NCI-H345 treated with DMSO at 0.1 percent for 48 hours (cell line): ENCODE results near the gene SNRNP27.
A peak's percentile ranks its signal among the peaks of the same experiment; 100 is the strongest.
"Not testable (repeated sequence)": the region's sequence is repeated elsewhere in the genome, so short reads cannot be mapped to it uniquely, and the experiment has no call there.

Experiments used
- DNase-seq: peaks from one replicate; lab custom pipeline; 2025; ENCODE audit not compliant: unreplicated experiment; lab: John Stamatoyannopoulos, UW

SNRNP27 gene

GRCh38 chr2:69893684-69894551, at the start of gene SNRNP27:
Gene SNRNP27 (plus strand): TSS chr2:69893956. CDS start chr2:69893985, 29 bp downstream.
- DNase-seq, result peak; percentile 58

DNA sequence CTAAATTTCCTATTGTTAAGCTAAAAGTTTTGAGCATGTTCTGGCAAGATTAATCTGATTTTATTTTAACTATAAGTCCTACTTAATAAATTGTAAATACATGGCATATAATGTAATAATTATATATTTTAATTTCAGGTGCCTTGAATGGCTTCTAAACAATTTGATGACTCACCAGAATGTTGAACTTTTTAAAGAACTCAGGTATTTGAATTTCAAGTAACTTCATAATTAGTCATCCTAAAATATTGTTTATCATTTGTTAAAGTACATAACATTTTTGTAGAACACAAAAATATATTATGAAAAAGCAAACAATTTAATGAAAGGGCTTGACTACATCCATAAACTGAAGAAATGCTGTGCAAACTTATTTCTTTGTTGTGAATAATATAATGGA, 49.8 kb upstream of the SNRNP27 start:
- DNase-seq, result no peak

GRCh38 chr2:69844560-69844959, 49.2 kb upstream of the SNRNP27 start:
- DNase-seq, result no peak

- DNase-seq, result no peak
These were observed 47.3 kb upstream of the SNRNP27 start for GRCh38 chr2:69846182-69847067.

- DNase-seq, result no peak
These were observed 46.5 kb upstream of the SNRNP27 start for GRCh38 chr2:69847068-69847828.

GRCh38 chr2:69848186-69848790, 45.5 kb upstream of the SNRNP27 start:
- no peak for DNase-seq

DNA sequence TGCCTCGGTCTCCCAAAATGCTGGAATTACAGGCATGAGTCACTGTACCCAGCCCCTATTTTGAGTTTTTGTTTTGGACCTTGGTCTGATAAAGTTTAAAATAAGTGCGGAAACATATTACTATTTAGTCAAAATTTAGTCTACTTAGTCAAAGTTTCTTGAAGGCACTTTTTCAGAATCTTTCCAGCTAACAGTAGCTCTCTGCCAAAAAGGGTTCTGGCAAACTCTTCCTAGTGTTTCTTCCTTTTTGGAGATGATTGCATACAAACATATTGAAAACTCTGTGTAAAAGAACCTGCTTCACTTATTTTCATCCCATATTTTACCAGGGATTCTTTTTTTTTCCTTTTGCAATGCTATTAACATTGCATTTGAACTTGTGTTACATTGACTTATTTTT, 35.5 kb upstream of the SNRNP27 start:
- DNase-seq, result no peak

DNA sequence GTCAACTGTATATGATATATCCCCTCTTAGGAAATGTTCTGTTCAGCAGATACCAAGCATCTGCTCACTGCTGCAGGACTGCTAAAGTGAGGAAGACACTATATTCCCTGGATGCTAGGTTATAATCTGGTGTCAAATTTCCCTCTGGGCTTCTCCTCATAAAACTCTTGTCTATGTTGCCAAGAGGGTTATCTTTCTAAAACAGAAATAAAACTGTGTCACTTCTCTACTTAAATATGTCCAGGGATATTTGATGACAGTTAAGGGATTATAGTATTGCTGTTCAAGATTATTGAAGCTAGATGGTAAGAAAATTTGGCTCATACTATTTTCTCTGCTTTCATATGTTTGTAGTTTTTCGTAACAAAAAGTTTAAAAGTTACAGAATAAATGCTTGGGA, 30.5 kb upstream of the SNRNP27 start:
- no peak for DNase-seq

- DNase-seq, result no peak
These were observed 5.3 kb upstream of the SNRNP27 start for GRCh38 chr2:69888451-69888850.

DNA sequence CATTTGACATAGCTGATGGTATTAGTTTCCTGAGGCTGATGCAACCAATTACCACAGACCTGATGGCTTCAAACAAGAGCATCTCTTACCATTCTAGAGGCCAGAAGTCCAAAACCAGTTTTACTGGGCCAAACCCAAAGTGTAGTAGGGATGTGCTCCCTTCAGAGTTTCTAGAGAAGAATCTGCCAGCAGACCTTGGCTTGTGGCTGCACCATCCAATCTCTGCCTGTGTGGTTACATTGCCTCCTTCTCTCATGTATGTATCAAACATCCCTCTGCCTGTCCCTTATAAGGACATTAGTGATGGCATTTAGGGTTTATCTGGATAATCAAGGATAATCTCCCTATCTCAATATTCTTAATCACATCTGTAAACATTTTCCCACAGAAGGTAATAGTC, 4.5 kb upstream of the SNRNP27 start:
- DNase-seq, result no peak

DNA sequence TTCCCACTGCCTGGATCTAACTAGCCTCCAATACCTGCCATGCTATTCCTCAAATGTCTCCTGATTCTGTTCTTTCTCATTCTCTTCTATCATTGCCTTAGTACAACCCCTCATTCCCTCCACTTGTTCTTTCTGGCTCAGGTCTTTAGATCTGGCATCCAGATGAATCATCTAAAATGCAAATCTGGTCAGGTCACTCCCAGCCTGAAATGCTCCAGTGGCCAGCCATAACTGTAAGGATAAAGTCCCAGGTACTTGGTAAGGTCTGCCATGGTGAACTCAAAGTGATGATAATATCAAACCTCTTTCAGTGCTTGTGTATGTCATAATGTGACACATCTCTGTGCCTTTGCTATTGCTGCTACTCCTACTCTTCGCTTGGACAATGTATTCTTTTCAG, 2.9 kb upstream of the SNRNP27 start:
- no peak for DNase-seq

DNA sequence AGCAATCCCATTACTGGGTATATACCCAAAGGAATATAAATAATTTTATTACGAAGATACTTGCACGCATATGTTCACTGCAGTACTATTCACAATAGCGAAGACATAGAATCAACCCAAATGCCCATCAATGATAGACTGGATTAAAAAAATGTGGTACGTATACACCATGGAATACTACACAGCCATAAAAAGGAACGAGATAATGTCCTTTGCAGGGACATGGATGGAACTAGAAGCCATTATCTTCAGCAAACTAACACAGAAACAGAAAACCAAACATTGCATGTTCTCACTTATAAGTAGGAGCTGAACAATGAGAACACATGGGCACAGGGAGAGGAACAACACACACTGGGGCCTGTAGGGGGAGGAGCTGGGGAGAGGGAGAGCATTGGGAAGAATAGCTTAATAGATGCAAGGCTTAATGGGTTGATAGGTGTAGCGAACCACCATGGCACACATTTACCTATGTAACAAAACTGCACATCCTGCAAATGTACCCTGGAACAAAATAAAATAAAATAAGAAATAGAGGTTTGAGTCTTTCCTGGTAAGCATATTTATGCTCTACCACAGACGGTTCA, 825 bp upstream of the SNRNP27 start:
- DNase-seq, result not testable (repeated sequence)

GRCh38 chr2:69894737-69895136, 981 bp downstream of the SNRNP27 start:
- DNase-seq, result not testable (repeated sequence)

DNA sequence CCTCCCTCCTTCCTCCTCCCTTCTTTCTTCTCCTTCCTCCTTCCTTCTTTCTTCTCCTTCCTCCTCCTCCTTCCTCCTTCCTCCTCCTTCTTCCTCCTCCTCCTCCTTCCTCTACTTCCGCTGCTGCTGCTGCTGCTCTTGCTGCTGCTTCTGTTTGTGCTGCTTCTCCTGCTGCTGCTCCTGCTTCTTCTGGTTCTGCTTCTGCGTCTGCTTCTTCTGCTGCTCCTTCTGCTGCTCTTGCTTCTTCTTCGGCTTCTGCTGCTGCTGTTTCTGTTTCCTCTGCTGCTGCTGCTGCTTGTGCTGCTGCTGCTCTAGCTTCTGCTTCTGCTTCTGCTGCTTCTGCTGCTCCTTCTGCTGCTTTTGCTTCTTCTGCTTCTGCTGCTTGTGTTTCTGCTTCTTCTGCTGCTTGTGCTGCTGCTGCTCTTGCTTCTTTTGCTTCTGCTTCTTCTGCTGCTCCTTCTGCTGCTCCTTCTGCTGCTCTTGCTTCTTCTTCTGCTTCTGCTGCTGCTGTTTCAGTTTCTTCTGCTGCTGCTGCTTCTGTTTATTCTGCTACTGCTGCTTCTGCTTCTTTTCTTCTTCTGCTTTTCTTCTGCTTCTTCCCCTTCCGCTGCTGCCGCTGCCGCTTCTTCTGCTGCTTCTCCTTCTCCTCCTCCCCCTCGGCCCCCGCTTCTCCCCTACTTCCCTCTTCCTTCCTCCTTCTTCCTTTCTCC, 8.6 kb downstream of the SNRNP27 start:
- DNase-seq, result no peak

DNA sequence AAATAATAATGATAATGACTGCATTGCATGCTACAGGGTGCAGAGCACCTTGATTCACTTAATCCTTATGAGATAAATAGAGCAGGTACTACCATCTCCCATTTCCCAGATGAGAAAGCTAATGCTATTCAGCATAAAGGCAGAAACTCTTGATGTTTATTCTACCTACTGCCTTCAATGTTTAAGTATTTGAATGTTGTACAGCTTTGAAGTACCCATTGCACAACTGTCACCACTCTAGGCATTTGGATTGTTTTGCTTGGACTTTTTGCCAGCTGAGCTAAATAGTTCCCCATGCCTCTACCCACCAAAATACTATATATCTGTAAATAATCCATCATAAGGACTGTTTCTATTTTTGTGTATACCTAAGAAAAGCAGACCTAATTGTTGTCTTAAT, 13.5 kb downstream of the SNRNP27 start:
- DNase-seq, result no peak

DNA sequence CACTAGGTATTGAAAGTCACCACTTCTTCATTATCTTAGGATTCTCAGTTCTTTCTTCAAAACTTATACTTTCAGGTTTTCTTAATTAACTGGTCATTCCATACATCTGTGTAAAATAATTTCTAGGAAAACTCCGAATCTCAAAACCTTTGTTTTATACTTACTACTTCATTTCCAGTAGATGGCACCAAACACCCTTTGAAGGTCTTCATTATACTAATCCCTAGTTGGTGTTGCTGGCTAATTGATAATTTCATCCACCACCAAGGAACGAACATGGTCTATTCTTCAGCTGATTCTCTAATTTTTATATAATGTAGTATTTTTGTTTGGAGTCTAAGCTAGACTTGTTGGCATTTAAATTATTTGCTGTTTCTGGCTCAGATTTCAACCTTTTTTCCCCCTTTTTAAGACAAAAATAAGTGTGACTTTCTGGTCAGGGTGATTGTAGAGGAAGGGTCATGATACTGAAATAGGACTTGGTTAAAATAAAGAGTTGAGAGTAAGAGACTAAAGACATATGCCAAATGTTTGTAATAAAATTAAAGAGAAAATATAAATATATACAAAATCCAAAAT, 18.3 kb downstream of the SNRNP27 start:
- DNase-seq, result peak; percentile 44

GRCh38 chr2:69914164-69914949, 20.6 kb downstream of the SNRNP27 start:
- DNase-seq, result peak; percentile 99
